ENCODE measurements around the gene TASP1. TPM values are rescaled to one million over a fixed set of nuclear protein-coding genes. Genes with fewer than 3 reads are reported as not detected.

TASP1 gene
- total RNA-seq, 4 donors from 2014 or later, result 11.6 to 15.7 (median 13.0) TPM

- no peak for DNase-seq (ENCODE audit: extremely low spot score)
- Histone ChIP-seq H3K27me3 (no peaks in the 10 kb centered on the region), H3K27ac (replicated peaks in 1 of 4) (peak overlapping the region; percentile 23 to 76 (median 66)), H3K4me1 (peaks cover 0 to 21% (median 14%) of the 10 kb centered on the region in 4 donors), H3K36me3 (no peaks in the 10 kb centered on the region), H3K4me3 (peak overlapping the region in 2 of 4 donors; percentile 11 to 12), H3K9me3 (no peaks in the 10 kb centered on the region)
- intact Hi-C loops (cut with DNase I), result no loop called here
- 46% methylated on average over 9 of the region's 9 CpGs for WGBS
- TF ChIP-seq POLR2AphosphoS5 (IDR thresholded peaks at IDR 0.05), result no peak
- no peak for TF ChIP-seq POLR2A (IDR thresholded peaks at IDR 0.05; ENCODE audit: low read depth)
- TF ChIP-seq, protein P1, sequence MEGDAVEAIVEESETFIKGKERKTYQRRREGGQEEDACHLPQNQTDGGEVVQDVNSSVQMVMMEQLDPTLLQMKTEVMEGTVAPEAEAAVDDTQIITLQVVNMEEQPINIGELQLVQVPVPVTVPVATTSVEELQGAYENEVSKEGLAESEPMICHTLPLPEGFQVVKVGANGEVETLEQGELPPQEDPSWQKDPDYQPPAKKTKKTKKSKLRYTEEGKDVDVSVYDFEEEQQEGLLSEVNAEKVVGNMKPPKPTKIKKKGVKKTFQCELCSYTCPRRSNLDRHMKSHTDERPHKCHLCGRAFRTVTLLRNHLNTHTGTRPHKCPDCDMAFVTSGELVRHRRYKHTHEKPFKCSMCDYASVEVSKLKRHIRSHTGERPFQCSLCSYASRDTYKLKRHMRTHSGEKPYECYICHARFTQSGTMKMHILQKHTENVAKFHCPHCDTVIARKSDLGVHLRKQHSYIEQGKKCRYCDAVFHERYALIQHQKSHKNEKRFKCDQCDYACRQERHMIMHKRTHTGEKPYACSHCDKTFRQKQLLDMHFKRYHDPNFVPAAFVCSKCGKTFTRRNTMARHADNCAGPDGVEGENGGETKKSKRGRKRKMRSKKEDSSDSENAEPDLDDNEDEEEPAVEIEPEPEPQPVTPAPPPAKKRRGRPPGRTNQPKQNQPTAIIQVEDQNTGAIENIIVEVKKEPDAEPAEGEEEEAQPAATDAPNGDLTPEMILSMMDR (IDR thresholded peaks at IDR 0.05), result no peak
- no peak for TF ChIP-seq EP300 (IDR thresholded peaks at IDR 0.05)
These were observed 290.2 kb downstream of the TASP1 start for GRCh38 chr20:13348311-13349234.

- no peaks in the 10 kb centered on the region for H3K9me3 ChIP-seq
- no peak overlapping the region for H3K4me3 ChIP-seq
- no peaks in the 10 kb centered on the region for H3K36me3 ChIP-seq
- no peak for DNase-seq (ENCODE audit: extremely low spot score)
- no peaks in the 10 kb centered on the region for H3K27me3 ChIP-seq
- intact Hi-C loops (cut with DNase I), result no loop called here
- H3K27ac ChIP-seq (replicated peaks in 1 of 4), result no peak overlapping the region
- H3K4me1 ChIP-seq, result peaks cover 0 to 27% (median 14%) of the 10 kb centered on the region in 4 donors
- TF ChIP-seq, protein P1 (IDR thresholded peaks at IDR 0.05), result no peak
- no peak for TF ChIP-seq POLR2A (IDR thresholded peaks at IDR 0.05; ENCODE audit: low read depth)
- TF ChIP-seq POLR2AphosphoS5 (IDR thresholded peaks at IDR 0.05), result no peak
- no peak for TF ChIP-seq EP300 (IDR thresholded peaks at IDR 0.05)
- 85% methylated on average over 9 of the region's 9 CpGs for WGBS
These were observed 294.1 kb downstream of the TASP1 start for GRCh38 chr20:13344671-13345070.

DNA sequence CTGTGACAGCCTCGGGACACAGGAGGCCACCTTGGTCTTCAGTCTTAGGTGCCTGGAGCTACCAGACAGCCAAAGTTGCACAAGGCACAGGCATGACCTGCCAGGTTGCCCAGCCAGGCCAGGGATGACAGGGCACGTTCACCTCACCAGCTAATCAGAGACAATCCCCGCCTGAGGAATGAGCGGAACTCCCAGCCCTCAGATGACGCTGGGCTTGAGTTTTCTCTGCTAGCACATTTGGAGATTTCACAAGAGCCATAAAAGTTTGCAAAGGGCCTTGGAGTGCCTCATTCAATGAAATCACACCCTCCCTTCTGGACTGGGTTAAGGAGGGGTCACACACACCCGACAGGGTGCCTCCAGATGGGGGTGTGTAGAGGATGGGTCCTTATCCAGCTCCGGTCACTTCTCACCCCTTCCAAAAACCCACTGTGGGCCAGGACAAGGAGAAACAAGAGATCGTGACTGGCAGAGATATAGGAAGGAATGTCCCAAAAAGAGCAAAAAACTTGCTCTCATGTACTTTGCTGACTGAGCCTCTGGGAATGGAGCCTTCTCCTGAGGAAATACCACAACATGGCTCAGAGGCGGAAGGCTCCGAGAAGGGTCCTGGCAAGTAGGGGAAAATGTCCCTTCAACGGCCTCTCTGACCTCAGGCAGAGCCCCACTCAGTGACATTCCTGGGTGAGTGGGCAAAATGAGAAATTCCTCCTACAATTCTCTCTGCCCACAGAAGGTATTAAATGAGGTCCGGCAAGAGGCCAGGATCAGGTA, 296.1 kb downstream of the TASP1 start:
- intact Hi-C loops (cut with DNase I), result no loop called here
- 97% methylated on average over 12 of the region's 12 CpGs for WGBS

GRCh38 chr20:13341737-13342393, 296.9 kb downstream of the TASP1 start:
- no peaks in the 10 kb centered on the region for H3K27me3 ChIP-seq
- no peak for DNase-seq (ENCODE audit: extremely low spot score)

More for the DNA sequence above, 296.1 kb downstream of the TASP1 start:
- Histone ChIP-seq H3K27ac (replicated peaks in 1 of 4) (no peak overlapping the region), H3K27me3 (no peaks in the 10 kb centered on the region), H3K4me1 (peaks cover 0 to 9% (median 0%) of the 10 kb centered on the region in 4 donors), H3K4me3 (no peak overlapping the region), H3K9me3 (no peaks in the 10 kb centered on the region), H3K36me3 (no peaks in the 10 kb centered on the region)
- no peak for DNase-seq (ENCODE audit: extremely low spot score)
- TF ChIP-seq POLR2A (IDR thresholded peaks at IDR 0.05; ENCODE audit: low read depth) (no peak), POLR2AphosphoS5 (IDR thresholded peaks at IDR 0.05) (no peak)

More at GRCh38 chr20:13341737-13342393, 296.9 kb downstream of the TASP1 start:
- Histone ChIP-seq H3K4me1 (peaks cover 0 to 9% (median 0%) of the 10 kb centered on the region in 4 donors), H3K9me3 (no peaks in the 10 kb centered on the region), H3K4me3 (no peak overlapping the region), H3K27ac (replicated peaks in 1 of 4) (no peak overlapping the region), H3K36me3 (no peaks in the 10 kb centered on the region)
- TF ChIP-seq POLR2AphosphoS5 (IDR thresholded peaks at IDR 0.05) (no peak), POLR2A (IDR thresholded peaks at IDR 0.05; ENCODE audit: low read depth) (no peak), EP300 (IDR thresholded peaks at IDR 0.05) (no peak)
- TF ChIP-seq, protein P1 (IDR thresholded peaks at IDR 0.05), result no peak
- intact Hi-C loops (cut with DNase I), result no loop called here
- WGBS, result 85% methylated on average over 9 of the region's 9 CpGs

All from esophagus muscularis mucosa (tissue), 4 donors.